GM23338 (cell line): ENCODE results near the gene FRY. TPM values are rescaled to one million over a fixed set of nuclear protein-coding genes. Genes with fewer than 3 reads are reported as not detected.

ENCODE experiments used
- ATAC-seq: fragments of 200-7000 bp; cut with Tn5 transposase; 3 replicates; pipeline ENCODE4 v1.9.1; 2020
- DNase-seq: peaks from one replicate; pipeline ENCODE4 v3.0.0-alpha.2; 2015; ENCODE audit warnings: low spot score
- H2AFZ ChIP-seq: fragments of 200-600 bp; sonication (generic); 2 replicates; pipeline ENCODE4 v1.8.0; 2016; ENCODE audit warnings: antibody characterized with exemption, mild to moderate bottlenecking, moderate library complexity
- H3F3A ChIP-seq: fragments of 200-600 bp; sonication (generic); replicated peaks from 2 replicates; pipeline ENCODE4 v1.8.0; 2017; ENCODE audit warnings: antibody characterized with exemption, mixed run types, low read depth
- H3K27ac ChIP-seq: fragments of 200-600 bp; sonication (generic); 2 replicates; pipeline ENCODE4 v1.6.1; 2016; ENCODE audit warnings: low read depth
- H3K27me3 ChIP-seq: fragments of 200-600 bp; sonication (generic); 2 replicates; pipeline ENCODE4 v1.8.0; 2016; ENCODE audit warnings: mild to moderate bottlenecking, mixed run types, moderate library complexity; ENCODE audit not compliant: insufficient read depth
- H3K36me3 ChIP-seq: fragments of 200-600 bp; sonication (generic); 2 replicates; pipeline ENCODE4 v1.8.0; 2016; ENCODE audit warnings: mild to moderate bottlenecking; ENCODE audit not compliant: insufficient read depth
- H3K4me1 ChIP-seq: fragments of 200-600 bp; sonication (generic); 2 replicates; pipeline ENCODE4 v1.8.0; 2016; ENCODE audit warnings: mild to moderate bottlenecking, moderate library complexity; ENCODE audit not compliant: insufficient read depth
- H3K4me2 ChIP-seq: fragments of 200-600 bp; sonication (generic); 2 replicates; pipeline ENCODE4 v1.7.1; 2017; ENCODE audit warnings: mixed run types
- H3K4me3 ChIP-seq: fragments of 200-600 bp; sonication (generic); 2 replicates; pipeline ENCODE4 v1.6.1; 2016; ENCODE audit warnings: mixed run types
- H3K79me2 ChIP-seq: fragments of 200-600 bp; sonication (generic); replicated peaks from 2 replicates; pipeline ENCODE4 v1.8.0; 2017; ENCODE audit warnings: mild to moderate bottlenecking; ENCODE audit not compliant: insufficient read depth
- H3K9me2 ChIP-seq: fragments of 200-600 bp; sonication (generic); 2 replicates; pipeline ENCODE4 v1.8.0; 2017; ENCODE audit not compliant: insufficient read depth
- H4K20me1 ChIP-seq: fragments of 200-600 bp; sonication (generic); replicated peaks from 2 replicates; pipeline ENCODE4 v1.8.0; 2017; ENCODE audit warnings: mild to moderate bottlenecking; ENCODE audit not compliant: insufficient read depth
- H3K27ac Mint-ChIP-seq: 2 replicates; pipeline ENCODE4 v1.8.0; 2020; ENCODE audit warnings: inconsistent platforms, mild to moderate bottlenecking, moderate library complexity, mixed read lengths
- H3K27me3 Mint-ChIP-seq: 3 replicates; pipeline ENCODE4 v1.8.0; 2022; ENCODE audit warnings: low read depth, mild to moderate bottlenecking, moderate library complexity, mixed read lengths, inconsistent platforms; ENCODE audit not compliant: insufficient read depth, poor library complexity
- H3K36me3 Mint-ChIP-seq: 3 replicates; pipeline ENCODE4 v1.8.0; 2021; ENCODE audit warnings: low read depth, mild to moderate bottlenecking, inconsistent platforms, moderate library complexity, mixed read lengths
- H3K4me1 Mint-ChIP-seq: 3 replicates; pipeline ENCODE4 v1.8.0; 2020; ENCODE audit warnings: mild to moderate bottlenecking, inconsistent platforms, mixed read lengths
- H3K4me3 Mint-ChIP-seq: 3 replicates; pipeline ENCODE4 v1.8.0; 2021; ENCODE audit warnings: moderate library complexity, mild to moderate bottlenecking, inconsistent platforms, mixed read lengths
- H3K9me3 Mint-ChIP-seq: 3 replicates; pipeline ENCODE4 v1.8.0; 2020; ENCODE audit warnings: moderate library complexity, mild to moderate bottlenecking, inconsistent platforms, mixed read lengths
- EZH2 ChIP-seq: fragments of 200-600 bp; sonication (generic); IDR thresholded peaks from one replicate; pipeline ENCODE4 v1.8.0; 2017; ENCODE audit warnings: antibody characterized with exemption, mild to moderate bottlenecking, low read depth; ENCODE audit not compliant: unreplicated experiment
- EZH2phosphoT487 ChIP-seq: fragments of 200-600 bp; sonication (generic); IDR thresholded peaks from one replicate; pipeline ENCODE4 v1.8.1; 2018; ENCODE audit warnings: antibody characterized with exemption; ENCODE audit not compliant: unreplicated experiment
- NANOG ChIP-seq: IDR thresholded peaks from 2 replicates; pipeline ENCODE4 v1.6.1; 2016; ENCODE audit warnings: antibody characterized with exemption, borderline replicate concordance
- POLR2AphosphoS5 ChIP-seq: IDR thresholded peaks from 2 replicates; pipeline ENCODE4 v1.6.1; 2016; ENCODE audit warnings: antibody characterized with exemption, low read depth
- polyA plus RNA-seq: library from polyadenylated mRNA; unstranded; fragments of >200 nt; fragmentation: Nextera tagmentation; extraction: Ambion mirVana; gene quantifications from 2 replicates; pipeline ENCODE4 v1.2.1, GENCODE V29; 2016
- total RNA-seq: library from RNA; depleted of rRNA; stranded (reverse); fragments of >200 nt; shearing (Covaris generic); gene quantifications from 2 replicates; pipeline ENCODE4 v1.2.3, GENCODE V29; 2014
- TF ChIP-seq, protein P1 (sequence below): fragments of 250-450 bp; sonication (Bioruptor Pico); IDR thresholded peaks from 2 replicates; pipeline ENCODE4 v1.5.0; 2020; ENCODE audit warnings: mild to moderate bottlenecking, moderate library complexity
- TF ChIP-seq, protein P2 (sequence below), 2 experiments: fragments of 200-600 bp in 1 of 2; sonication (generic) in 1 of 2; conservative IDR thresholded peaks; 2 replicates each; pipeline versions ENCODE4 v1.5.1 to v1.6.1; 2016 to 2017; ENCODE audit warnings: antibody characterized with exemption in 2 of 2, low read depth in 2 of 2, mild to moderate bottlenecking in 2 of 2, moderate library complexity in 1 of 2
- TF ChIP-seq, protein P3 (sequence below): IDR thresholded peaks from 2 replicates; pipeline ENCODE4 v1.6.1; 2016; ENCODE audit warnings: antibody characterized with exemption

FRY gene
- total and polyA plus RNA-seq, 2 experiments from 2014 or later = 2.4 to 10.1 TPM

DNA sequence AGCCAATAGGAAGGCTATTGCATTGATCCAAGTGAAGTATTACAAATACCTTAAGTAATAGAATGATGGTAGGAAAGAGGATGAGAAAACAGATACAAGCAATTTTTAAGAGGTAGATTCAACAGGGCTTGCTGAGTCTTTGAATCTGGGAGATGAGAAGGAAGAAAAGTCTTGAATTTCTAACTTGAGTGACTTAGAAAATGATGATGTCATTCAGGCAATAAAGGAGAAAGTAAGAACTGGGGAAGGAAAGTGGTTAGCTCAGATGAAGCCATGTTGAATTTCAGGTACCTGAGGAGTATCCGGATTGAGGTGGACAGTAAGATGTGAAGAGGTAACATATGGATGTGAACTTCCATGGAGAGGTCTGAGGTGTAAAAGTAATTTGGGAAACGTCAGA is 15.5 kb upstream of the FRY start:
- Mint-ChIP-seq H3K4me1 (peaks cover 11% of the 10 kb centered on the region), H3K27me3 (peaks cover 2% of the 10 kb centered on the region), H3K4me3 (no peak overlapping the region), H3K9me3 (no peaks in the 10 kb centered on the region), H3K27ac (no peak overlapping the region), H3K36me3 (no peaks in the 10 kb centered on the region)
- no peaks in the 10 kb centered on the region for H3K36me3 ChIP-seq
- H2AFZ ChIP-seq = no peak overlapping the region
- H3K27me3 ChIP-seq = no peaks in the 10 kb centered on the region
- H3K27ac ChIP-seq = no peak overlapping the region
- H3K4me1 ChIP-seq = no peaks in the 10 kb centered on the region
- H3K9me2 ChIP-seq = peaks cover 2% of the 10 kb centered on the region; the same call in 1 of the 2 replicates
- DNase-seq (no peak), ATAC-seq (no peak)
- no peaks in the 10 kb centered on the region for H3K79me2 ChIP-seq
- no peaks in the 10 kb centered on the region for H3F3A ChIP-seq
- TF ChIP-seq EZH2 (no peak), EZH2phosphoT487 (no peak), NANOG (no peak), POLR2AphosphoS5 (no peak)
- TF ChIP-seq, protein P1, sequence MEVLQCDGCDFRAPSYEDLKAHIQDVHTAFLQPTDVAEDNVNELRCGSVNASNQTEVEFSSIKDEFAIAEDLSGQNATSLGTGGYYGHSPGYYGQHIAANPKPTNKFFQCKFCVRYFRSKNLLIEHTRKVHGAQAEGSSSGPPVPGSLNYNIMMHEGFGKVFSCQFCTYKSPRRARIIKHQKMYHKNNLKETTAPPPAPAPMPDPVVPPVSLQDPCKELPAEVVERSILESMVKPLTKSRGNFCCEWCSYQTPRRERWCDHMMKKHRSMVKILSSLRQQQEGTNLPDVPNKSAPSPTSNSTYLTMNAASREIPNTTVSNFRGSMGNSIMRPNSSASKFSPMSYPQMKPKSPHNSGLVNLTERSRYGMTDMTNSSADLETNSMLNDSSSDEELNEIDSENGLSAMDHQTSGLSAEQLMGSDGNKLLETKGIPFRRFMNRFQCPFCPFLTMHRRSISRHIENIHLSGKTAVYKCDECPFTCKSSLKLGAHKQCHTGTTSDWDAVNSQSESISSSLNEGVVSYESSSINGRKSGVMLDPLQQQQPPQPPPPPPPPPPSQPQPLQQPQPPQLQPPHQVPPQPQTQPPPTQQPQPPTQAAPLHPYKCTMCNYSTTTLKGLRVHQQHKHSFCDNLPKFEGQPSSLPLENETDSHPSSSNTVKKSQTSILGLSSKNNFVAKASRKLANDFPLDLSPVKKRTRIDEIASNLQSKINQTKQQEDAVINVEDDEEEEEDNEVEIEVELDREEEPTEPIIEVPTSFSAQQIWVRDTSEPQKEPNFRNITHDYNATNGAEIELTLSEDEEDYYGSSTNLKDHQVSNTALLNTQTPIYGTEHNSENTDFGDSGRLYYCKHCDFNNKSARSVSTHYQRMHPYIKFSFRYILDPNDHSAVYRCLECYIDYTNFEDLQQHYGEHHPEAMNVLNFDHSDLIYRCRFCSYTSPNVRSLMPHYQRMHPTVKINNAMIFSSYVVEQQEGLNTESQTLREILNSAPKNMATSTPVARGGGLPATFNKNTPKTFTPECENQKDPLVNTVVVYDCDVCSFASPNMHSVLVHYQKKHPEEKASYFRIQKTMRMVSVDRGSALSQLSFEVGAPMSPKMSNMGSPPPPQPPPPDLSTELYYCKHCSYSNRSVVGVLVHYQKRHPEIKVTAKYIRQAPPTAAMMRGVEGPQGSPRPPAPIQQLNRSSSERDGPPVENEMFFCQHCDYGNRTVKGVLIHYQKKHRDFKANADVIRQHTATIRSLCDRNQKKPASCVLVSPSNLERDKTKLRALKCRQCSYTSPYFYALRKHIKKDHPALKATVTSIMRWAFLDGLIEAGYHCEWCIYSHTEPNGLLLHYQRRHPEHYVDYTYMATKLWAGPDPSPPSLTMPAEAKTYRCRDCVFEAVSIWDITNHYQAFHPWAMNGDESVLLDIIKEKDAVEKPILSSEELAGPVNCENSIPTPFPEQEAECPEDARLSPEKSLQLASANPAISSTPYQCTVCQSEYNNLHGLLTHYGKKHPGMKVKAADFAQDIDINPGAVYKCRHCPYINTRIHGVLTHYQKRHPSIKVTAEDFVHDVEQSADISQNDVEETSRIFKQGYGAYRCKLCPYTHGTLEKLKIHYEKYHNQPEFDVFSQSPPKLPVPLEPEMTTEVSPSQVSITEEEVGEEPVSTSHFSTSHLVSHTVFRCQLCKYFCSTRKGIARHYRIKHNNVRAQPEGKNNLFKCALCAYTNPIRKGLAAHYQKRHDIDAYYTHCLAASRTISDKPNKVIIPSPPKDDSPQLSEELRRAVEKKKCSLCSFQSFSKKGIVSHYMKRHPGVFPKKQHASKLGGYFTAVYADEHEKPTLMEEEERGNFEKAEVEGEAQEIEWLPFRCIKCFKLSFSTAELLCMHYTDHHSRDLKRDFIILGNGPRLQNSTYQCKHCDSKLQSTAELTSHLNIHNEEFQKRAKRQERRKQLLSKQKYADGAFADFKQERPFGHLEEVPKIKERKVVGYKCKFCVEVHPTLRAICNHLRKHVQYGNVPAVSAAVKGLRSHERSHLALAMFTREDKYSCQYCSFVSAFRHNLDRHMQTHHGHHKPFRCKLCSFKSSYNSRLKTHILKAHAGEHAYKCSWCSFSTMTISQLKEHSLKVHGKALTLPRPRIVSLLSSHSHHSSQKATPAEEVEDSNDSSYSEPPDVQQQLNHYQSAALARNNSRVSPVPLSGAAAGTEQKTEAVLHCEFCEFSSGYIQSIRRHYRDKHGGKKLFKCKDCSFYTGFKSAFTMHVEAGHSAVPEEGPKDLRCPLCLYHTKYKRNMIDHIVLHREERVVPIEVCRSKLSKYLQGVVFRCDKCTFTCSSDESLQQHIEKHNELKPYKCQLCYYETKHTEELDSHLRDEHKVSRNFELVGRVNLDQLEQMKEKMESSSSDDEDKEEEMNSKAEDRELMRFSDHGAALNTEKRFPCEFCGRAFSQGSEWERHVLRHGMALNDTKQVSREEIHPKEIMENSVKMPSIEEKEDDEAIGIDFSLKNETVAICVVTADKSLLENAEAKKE (CRISPR knock-in tag) = no peak
- TF ChIP-seq, protein P2, sequence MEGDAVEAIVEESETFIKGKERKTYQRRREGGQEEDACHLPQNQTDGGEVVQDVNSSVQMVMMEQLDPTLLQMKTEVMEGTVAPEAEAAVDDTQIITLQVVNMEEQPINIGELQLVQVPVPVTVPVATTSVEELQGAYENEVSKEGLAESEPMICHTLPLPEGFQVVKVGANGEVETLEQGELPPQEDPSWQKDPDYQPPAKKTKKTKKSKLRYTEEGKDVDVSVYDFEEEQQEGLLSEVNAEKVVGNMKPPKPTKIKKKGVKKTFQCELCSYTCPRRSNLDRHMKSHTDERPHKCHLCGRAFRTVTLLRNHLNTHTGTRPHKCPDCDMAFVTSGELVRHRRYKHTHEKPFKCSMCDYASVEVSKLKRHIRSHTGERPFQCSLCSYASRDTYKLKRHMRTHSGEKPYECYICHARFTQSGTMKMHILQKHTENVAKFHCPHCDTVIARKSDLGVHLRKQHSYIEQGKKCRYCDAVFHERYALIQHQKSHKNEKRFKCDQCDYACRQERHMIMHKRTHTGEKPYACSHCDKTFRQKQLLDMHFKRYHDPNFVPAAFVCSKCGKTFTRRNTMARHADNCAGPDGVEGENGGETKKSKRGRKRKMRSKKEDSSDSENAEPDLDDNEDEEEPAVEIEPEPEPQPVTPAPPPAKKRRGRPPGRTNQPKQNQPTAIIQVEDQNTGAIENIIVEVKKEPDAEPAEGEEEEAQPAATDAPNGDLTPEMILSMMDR (conservative IDR thresholded peaks at IDR 0.05; ENCODE audit: low read depth in 2 of 2) = no peak
- TF ChIP-seq, protein P3, sequence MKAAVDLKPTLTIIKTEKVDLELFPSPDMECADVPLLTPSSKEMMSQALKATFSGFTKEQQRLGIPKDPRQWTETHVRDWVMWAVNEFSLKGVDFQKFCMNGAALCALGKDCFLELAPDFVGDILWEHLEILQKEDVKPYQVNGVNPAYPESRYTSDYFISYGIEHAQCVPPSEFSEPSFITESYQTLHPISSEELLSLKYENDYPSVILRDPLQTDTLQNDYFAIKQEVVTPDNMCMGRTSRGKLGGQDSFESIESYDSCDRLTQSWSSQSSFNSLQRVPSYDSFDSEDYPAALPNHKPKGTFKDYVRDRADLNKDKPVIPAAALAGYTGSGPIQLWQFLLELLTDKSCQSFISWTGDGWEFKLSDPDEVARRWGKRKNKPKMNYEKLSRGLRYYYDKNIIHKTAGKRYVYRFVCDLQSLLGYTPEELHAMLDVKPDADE = no peak
- no peak overlapping the region for H3K4me3 ChIP-seq
- no peak overlapping the region for H3K4me2 ChIP-seq
- no peaks in the 10 kb centered on the region for H4K20me1 ChIP-seq
